Rectal smooth muscle tissue (tissue), 1 donor: ENCODE results near the gene TSEN34.
A peak's percentile ranks its signal among the peaks of the same experiment; 100 is the strongest.
"Not testable (repeated sequence)": the region's sequence is repeated elsewhere in the genome, so short reads cannot be mapped to it uniquely, and the experiment has no call there.

ENCODE experiments used
- H3K27ac ChIP-seq: one replicate; pipeline ENCODE4 v1.7.0; 2013; ENCODE audit warnings: low read depth, low read length, inconsistent platforms
- H3K27me3 ChIP-seq: one replicate; pipeline ENCODE4 v1.7.0; 2013; ENCODE audit warnings: low read length; ENCODE audit not compliant: control insufficient read depth, insufficient read depth
- H3K36me3 ChIP-seq: one replicate; pipeline ENCODE4 v1.7.0; 2013; ENCODE audit warnings: low read length; ENCODE audit not compliant: control insufficient read depth, insufficient read depth
- H3K4me1 ChIP-seq: one replicate; pipeline ENCODE4 v1.7.0; 2013; ENCODE audit warnings: low read length; ENCODE audit not compliant: control insufficient read depth, insufficient read depth
- H3K4me3 ChIP-seq: one replicate; pipeline ENCODE4 v1.7.0; 2013; ENCODE audit warnings: low read length
- H3K9ac ChIP-seq: one replicate; pipeline ENCODE4 v1.7.0; 2013; ENCODE audit warnings: low read length

The TSEN34 gene

GRCh38 chr19:54165222-54165621 is 25.9 kb upstream of the TSEN34 start:
- H3K4me1 ChIP-seq, result peaks cover 6% of the 10 kb centered on the region
- no peak overlapping the region for H3K27ac ChIP-seq
- no peak overlapping the region for H3K9ac ChIP-seq
- H3K36me3 ChIP-seq, result no peaks in the 10 kb centered on the region
- no peak overlapping the region for H3K4me3 ChIP-seq
- peaks cover 3% of the 10 kb centered on the region for H3K27me3 ChIP-seq

GRCh38 chr19:54168174-54168917 is 22.8 kb upstream of the TSEN34 start:
- Histone ChIP-seq H3K4me1 (no peaks in the 10 kb centered on the region), H3K4me3 (no peak overlapping the region), H3K36me3 (no peaks in the 10 kb centered on the region), H3K27ac (no peak overlapping the region), H3K27me3 (peaks cover 3% of the 10 kb centered on the region), H3K9ac (no peak overlapping the region)

GRCh38 chr19:54169149-54169740 is 21.9 kb upstream of the TSEN34 start:
- H3K4me1 ChIP-seq, result no peaks in the 10 kb centered on the region
- no peak overlapping the region for H3K9ac ChIP-seq
- peaks cover 3% of the 10 kb centered on the region for H3K27me3 ChIP-seq
- H3K27ac ChIP-seq, result no peak overlapping the region
- H3K36me3 ChIP-seq, result no peaks in the 10 kb centered on the region
- H3K4me3 ChIP-seq, result no peak overlapping the region

GRCh38 chr19:54171736-54172431 is 19.2 kb upstream of the TSEN34 start:
- not testable (repeated sequence) for H3K4me1 ChIP-seq, H3K4me3 ChIP-seq, H3K27ac ChIP-seq, H3K27me3 ChIP-seq, H3K9ac ChIP-seq, H3K36me3 ChIP-seq

GRCh38 chr19:54172471-54173358 is 18.4 kb upstream of the TSEN34 start, which contains the start of gene TMC4:
TSS of gene TMC4 (minus strand) at chr19:54173160. CDS start at chr19:54173117, 43 bp downstream.
- H3K4me3 ChIP-seq, result peak within 1 kb of the TSS; percentile 72
- H3K36me3 ChIP-seq, result no peaks in the 10 kb centered on the region
- H3K4me1 ChIP-seq, result no peaks in the 10 kb centered on the region
- H3K9ac ChIP-seq, result peak within 1 kb of the TSS; percentile 62
- no peak within 1 kb of the TSS for H3K27ac ChIP-seq
- H3K27me3 ChIP-seq, result no peaks in the 10 kb centered on the region

GRCh38 chr19:54173359-54173699 is 17.8 kb upstream of the TSEN34 start:
- Histone ChIP-seq H3K27ac (no peak overlapping the region), H3K4me1 (no peaks in the 10 kb centered on the region)

GRCh38 chr19:54173951-54174834 is 16.9 kb upstream of the TSEN34 start:
- H3K36me3 ChIP-seq, result no peaks in the 10 kb centered on the region

More at GRCh38 chr19:54173359-54173699, 17.8 kb upstream of the TSEN34 start:
- H3K9ac ChIP-seq, result no peak overlapping the region
- H3K36me3 ChIP-seq, result no peaks in the 10 kb centered on the region
- no peak overlapping the region for H3K4me3 ChIP-seq
- no peaks in the 10 kb centered on the region for H3K27me3 ChIP-seq

GRCh38 chr19:54178581-54179261 is 12.4 kb upstream of the TSEN34 start:
- Histone ChIP-seq H3K4me3 (no peak overlapping the region), H3K9ac (no peak overlapping the region), H3K36me3 (peaks cover 5% of the 10 kb centered on the region), H3K27me3 (no peaks in the 10 kb centered on the region), H3K27ac (no peak overlapping the region), H3K4me1 (no peaks in the 10 kb centered on the region)

More at GRCh38 chr19:54173951-54174834, 16.9 kb upstream of the TSEN34 start:
- Histone ChIP-seq H3K27ac (no peak overlapping the region), H3K9ac (no peak overlapping the region), H3K4me3 (no peak overlapping the region), H3K27me3 (no peaks in the 10 kb centered on the region), H3K4me1 (no peaks in the 10 kb centered on the region)

GRCh38 chr19:54179262-54179852 is 11.8 kb upstream of the TSEN34 start:
- Histone ChIP-seq H3K9ac (no peak overlapping the region), H3K27ac (no peak overlapping the region), H3K4me1 (no peaks in the 10 kb centered on the region), H3K4me3 (no peak overlapping the region), H3K27me3 (no peaks in the 10 kb centered on the region), H3K36me3 (peaks cover 5% of the 10 kb centered on the region)

GRCh38 chr19:54179921-54180461 is 11.1 kb upstream of the TSEN34 start:
- no peak overlapping the region for H3K27ac ChIP-seq

More at GRCh38 chr19:54179921-54180461, 11.1 kb upstream of the TSEN34 start:
- Histone ChIP-seq H3K4me3 (no peak overlapping the region), H3K9ac (no peak overlapping the region), H3K27me3 (no peaks in the 10 kb centered on the region), H3K4me1 (no peaks in the 10 kb centered on the region), H3K36me3 (peaks cover 5% of the 10 kb centered on the region)
